Measurements from ENCODE around the gene ASB6.
"Not testable (repeated sequence)": the region's sequence is repeated elsewhere in the genome, so short reads cannot be mapped to it uniquely, and the experiment has no call there.

Gene ASB6

DNA sequence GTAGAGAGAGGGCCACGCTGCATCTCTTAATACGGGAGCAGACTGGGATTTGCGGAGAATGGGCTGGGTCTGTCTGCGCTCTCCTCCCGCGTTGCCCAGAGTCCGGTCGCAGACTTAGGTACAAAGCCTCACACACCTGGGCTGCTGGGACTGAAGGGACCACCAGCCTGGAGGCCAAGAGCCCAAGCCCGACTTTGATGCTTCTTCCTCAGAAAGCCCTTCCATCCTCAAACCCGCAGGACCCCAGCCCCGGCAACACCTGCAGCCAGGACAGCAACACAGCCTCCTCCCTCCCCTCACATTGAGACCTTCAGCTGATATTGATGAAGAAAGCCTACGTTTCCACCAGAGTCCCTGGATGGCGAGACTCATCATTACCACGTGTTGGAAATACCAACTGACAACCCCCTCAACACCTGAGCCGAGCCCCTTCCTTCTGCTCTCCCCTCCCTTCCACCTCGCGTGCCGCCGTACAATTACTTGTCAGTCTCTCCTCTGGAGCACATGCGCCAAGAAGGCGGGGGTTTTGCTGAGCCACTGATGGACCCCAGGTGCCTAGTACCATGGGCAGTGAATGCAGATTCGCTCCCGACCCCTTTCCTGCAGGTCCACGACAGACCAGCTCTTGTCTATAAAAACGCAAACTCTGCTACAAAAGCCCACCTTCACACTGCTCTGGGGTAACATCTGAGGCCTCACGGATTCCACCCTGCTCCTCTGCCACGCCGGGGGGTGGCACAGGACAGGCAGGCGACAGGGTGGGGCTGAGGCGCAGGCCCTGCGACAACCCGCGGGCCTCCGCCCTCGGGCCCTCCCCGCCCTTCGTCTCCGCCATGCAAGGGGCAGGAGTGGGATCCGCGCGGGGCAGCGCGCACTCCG is 841 bp downstream of the ASB6 start:
- DNase-seq: no peak

DNA sequence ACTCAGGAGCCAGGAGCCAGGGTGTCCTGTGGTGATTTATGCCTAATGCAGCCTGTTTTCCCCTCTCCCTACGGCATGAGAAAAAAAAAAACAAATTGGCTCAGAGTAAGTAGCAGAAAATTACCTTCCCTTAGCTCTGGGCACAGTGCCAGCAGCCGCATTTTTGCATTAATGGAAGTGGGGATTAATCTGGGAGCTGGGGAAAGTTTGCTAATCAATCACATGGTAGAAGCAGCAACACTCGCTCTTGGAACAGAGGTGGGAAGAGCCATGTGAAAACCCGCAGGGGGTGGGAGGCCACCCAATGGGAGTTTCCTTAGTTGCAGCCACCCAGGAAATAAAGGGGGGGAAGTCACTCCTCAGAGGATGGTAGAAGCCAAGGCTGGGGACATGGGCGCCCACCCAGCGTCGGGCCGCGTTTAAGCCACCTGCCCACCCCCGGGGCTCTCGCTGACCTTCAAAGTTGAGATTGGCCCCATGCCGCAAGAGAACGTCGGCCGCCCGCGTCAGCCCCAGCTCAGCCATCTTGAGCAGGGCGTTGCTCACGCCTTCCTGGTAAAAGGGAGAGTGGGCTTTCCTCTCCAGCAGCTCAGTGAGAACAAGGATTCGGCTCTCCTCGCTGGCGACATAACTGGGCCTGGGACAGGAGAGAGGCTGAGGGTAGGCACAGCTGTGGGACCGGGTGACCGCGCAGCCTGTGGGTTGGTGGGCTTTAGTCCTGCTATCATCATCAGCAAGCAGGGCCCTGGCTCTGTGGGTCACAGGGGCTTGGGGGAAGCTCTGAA is 1.7 kb downstream of the ASB6 start:
- DNase-seq: no peak

DNA sequence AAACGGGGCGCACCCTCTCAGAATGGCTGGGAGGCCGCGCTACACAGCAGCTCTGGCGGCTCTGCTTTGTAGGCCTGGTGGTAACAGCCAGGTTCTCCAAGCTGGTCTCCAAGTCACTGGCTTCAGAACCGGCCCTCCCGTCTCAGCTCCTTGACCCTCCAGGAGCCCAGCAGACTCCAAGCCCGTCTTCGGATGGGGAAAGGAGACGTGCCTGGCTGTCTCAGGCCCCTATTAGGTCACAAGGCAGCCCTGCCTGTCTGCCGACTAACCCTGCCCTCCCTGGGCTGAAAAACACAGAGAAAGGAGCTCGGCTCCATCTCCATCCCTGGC is 2.2 kb downstream of the ASB6 start:
- DNase-seq: no peak

DNA sequence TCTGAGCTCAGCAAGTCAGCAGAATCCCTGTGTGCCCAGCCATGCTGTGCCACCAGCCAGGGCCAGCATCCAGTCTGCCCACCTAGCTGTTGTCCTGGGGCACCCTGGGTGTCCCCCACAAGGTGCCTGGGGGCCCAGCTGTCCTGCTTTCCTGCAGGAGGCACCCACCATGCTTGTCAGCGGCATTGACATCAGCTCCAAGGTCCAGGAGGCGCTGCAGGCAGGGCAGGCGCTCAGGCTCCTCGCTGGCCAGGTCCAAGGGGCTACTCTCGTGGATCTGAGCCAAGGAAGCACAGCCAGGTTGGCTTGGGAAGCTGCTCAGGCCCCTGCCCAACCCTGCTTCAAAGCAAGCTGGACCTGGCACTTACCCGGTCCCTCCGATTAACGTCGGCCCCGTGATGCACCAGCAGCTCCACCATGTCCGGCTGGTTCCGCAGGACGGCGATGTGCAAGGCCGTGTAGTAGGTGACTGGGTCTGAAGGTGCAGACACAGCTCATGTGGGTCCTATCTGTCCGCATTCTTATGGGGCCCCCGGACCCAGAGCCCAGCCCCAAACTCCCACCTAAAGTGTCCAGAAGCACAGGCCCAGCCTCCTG is 2.8 kb downstream of the ASB6 start:
- no peak for DNase-seq

DNA sequence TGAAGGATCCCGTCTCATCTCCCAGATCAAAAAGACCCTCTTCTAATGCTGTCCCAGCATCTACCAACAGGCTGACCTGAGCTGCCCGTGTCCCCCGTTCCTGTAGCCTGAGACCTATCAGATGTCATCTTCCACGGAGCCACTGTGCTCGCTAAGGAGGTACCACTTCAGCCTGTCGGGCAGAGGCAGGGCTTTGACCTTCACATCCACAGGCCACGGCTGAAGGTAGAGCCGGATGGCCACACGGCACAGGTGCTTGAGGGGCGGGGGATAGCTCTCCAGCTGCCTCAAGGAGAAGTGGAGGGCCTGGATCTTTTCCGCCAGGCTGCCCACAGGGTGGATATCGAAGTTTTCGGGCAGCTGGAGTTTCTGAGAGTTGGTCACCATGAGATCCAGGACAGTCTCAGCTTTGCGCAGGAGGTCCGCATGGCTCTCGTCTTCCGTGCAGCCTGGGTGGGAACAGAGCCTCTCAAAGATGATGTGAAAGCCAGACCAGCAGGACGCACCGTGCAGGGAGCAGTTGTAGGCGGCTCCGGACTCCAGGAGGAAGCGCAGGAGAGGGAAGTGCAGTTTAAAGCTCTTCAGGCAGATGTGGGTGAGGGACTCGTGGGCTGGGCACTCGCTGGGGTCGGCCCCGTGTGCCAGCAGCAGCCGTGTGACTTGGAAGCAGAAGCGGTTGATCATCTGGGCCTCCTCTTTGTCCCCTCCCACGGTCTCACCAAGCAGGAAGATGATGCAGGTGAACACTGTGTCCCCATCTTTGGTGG is 4.1 kb downstream of the ASB6 start:
- DNase-seq: no peak

DNA sequence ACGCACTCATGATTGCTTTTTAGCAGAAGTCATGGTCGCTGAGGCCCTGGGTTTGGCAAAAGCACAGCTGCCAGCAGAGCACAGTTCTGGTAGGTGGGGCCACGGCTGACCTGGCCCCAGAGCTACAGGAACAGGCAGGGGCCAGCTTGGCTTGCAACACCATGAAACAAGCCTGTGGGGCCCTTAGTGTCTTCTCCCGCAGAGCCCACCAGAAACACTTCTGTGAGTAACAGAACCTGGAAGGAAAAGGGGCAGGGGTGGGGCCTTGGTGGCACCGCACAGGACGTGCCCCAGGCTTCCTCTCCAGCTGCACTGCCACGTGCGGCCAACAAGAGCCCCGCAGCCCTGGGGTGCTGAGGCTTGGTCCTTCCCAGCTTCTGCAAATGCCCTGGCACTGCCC is 4.8 kb downstream of the ASB6 start:
- no peak for DNase-seq

DNA sequence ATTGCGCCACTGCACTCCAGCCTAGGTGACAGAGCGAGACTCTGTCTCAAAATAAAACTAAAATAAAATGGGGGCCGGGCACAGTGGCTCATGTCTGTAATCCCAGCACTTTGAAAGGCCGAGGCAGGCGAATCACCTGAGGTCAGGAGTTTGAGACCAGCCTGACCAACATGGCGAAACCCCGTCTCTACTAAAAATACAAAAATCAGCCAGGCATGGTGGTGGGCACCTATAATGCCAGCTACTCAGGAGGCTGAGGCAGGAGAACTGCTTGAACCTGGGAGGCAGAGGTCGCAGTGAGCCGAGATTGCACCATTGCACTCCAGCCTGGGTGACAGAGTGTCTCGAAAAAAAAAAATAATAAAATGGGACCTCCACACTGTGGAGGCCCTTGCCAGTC is 5.6 kb downstream of the ASB6 start:
- not testable (repeated sequence) for DNase-seq

DNA sequence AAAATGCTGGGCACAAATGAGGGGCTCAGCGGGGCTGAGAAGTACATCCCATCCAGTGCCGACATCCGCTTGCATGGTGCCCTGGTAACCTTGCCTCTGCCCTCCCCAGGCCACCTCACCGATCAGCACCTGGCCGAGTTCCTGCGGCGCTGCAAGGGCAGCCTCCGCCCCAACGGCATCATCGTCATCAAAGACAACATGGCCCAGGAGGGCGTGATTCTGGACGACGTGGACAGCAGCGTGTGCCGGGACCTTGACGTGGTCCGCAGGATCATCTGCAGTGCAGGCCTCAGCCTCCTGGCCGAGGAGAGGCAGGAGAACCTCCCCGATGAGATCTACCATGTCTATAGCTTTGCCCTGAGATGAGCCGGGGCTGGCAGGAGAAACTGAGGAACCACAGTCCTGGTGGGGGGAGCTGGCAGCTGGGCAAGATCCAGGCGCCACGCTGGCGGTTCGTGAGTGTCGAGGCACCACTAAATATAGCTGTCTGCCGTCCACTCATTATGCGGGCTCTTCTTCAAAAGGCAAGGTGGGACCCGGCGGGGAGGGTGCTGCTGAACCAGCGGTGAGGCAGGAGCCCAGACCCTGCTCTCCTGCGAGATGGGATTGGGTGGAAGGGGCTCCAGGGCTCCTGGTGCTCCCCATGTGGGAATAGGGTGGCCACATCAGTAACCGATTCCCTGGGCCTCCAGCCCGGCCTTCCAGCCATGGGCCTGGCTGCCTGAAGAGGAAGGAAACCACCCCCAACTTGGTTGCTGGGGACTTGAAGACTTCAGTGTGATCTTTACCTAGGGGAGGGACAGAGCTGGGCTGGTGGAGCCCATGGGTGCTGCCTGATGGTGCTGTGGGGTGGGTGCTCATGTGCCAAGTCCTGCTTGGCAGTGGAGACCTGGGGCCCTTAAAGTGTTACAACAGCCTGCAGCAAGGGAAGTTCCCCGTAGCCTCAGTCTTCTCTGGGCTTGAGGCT is 6.6 kb downstream of the ASB6 start:
- no peak for DNase-seq

DNA sequence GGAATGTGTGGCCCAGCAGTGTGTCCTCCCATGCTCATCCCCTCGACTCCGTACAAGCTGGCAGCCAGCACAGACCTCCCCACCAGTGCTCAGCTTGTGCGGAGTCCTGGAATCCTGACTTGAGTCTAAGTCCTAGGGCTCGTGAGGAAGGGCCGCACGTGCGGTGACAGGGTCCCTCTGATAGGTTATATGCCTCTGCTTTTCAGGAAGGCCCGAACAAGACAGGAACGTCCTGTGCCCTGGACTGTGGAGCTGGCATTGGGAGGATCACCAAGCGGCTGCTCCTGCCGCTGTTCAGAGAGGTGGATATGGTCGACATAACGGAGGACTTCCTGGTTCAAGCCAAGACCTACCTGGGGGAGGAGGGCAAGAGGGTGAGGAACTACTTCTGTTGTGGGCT is 8.1 kb downstream of the ASB6 start:
- DNase-seq: no peak

DNA sequence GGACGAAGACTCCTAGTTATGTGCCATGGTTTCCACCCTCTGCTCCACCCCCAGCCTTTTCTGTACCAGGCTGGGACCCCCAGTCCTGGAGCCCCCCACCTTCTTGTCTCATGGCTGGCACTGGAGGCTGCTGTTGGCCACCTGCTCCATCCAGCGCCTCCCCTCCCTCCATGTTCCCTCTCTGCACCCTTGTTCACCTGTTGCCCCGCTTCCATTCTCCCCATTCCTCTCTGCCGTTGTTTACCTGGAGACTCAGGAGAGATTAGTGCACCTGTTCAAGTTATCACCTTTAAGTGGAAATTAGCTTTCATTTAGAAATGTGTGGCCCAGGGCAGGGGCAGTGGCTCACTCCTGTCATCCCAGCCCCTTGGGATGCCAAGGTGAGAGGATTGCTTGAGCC is 8.7 kb downstream of the ASB6 start:
- DNase-seq: no peak

DNA sequence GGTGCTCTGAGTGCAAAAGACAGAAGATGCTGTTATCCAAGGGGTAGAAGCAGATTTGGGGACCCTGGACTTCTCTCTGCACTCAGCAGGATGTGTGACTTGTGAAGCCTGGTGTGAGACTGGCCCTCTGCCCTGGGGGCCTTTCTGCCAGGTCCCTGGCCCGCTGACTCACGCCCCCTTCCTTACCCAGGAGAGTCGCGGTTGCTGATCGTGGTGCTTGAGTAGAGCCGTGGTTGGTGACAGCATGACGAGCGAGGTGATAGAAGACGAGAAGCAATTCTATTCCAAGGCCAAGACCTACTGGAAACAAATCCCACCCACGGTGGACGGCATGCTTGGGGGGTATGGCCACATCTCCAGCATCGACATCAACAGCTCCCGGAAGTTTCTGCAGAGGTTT is 9.5 kb downstream of the ASB6 start:
- no peak for DNase-seq

DNA sequence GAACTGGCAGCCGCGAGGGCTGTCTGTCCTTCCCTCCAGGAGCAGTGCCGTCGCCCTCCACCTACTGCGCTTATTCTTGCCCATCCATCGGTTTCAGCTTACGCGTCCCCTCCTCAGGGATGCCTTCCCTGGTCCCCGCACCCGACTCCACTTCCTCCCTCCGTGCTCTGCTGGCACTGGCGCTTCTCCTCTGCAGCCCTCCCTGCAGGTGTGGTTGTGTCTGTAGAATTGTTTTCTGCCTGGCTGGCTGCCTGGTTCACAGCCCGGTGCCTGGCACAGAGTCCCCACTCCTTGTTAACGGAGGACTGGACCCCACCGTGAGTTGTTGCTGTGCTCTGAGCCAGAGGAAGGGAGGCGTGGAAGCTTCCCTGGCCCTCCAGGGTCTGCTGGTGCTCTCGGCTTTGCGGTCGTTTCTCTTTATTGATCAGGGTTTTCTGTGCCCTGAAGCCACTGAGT is 10.2 kb downstream of the ASB6 start:
- no peak for DNase-seq

DNA sequence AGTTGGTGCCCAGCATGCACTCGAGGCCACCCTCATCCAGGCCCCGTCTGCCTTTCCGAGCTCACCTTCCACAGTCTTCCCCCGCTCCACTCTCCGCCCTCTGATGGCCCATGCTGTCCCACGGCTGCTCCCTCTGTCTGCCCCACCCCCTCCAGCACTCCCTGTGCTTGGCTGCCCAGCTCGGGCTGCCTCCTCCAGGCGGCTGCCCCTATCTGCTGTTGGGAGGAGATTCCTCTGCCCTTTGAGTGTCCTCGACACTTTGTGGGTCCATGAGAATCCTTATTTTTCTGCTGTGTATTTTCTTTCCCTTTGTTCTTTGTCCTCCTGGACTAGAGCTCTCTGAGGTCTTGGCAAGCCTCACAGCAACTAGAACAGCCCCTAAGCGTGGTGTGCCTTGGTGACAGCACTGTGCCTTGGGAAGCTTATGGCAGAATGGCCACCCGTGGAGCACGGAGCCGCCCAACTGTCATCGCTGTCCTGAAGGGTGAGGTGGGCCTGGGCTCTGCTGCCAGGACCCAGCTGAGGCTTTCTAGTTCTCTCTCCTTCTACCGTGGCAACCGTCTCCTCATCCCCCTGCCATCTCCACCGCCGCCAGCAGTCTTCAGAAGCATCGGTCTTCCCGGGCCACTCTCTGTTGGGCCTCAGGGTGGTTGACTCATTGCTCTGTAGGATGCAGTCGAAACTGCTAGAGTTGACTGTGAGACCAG is 10.8 kb downstream of the ASB6 start:
- no peak for DNase-seq

DNA sequence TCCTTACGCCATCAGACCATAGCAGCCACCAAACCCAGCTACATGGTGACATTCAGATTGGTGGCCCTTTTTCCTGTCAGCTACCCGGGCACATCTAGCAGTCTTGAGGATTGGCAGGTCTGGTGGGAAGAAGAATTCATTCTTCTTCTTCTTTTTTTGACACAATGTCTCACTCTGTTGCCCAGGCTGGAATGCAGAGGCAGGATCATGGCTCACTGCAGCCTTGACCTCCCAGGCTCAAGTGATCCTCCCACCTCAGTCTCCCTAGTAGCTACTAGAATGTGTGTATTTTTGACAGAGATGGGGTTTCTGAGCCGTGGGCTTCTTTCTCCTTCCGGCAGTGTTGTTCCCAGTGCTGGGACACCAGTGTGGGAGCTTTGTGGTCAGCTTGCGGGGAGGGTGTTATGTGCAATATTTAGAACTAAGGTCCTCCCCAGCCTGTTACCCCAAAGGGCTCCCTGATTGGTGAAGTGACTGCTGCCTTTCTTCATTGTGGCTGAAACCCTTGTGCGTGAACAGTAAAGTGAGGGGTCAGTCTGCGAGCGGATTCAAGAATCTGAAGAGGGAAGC is 12.6 kb downstream of the ASB6 start:
- no peak for DNase-seq

DNA sequence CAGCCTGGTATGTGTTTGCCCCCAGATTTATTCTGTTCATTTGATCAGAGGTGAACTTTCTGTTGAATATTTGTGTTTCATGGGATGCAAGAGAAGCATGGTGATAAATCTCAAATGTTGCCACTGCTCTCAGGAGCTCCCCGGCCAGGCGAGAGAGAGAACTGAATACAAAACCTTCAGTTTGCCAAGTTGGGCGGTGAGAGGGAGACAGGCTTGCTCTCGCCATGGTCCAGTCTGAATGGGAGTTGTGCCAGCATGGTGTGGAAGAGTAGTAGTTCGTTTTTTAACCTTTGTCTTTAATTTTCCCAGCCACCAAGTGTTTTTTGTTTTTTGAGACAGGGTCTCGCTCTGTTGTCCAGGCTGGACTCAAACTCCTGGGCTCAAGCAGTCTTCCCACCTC is 13.2 kb downstream of the ASB6 start:
- no peak for DNase-seq

DNA sequence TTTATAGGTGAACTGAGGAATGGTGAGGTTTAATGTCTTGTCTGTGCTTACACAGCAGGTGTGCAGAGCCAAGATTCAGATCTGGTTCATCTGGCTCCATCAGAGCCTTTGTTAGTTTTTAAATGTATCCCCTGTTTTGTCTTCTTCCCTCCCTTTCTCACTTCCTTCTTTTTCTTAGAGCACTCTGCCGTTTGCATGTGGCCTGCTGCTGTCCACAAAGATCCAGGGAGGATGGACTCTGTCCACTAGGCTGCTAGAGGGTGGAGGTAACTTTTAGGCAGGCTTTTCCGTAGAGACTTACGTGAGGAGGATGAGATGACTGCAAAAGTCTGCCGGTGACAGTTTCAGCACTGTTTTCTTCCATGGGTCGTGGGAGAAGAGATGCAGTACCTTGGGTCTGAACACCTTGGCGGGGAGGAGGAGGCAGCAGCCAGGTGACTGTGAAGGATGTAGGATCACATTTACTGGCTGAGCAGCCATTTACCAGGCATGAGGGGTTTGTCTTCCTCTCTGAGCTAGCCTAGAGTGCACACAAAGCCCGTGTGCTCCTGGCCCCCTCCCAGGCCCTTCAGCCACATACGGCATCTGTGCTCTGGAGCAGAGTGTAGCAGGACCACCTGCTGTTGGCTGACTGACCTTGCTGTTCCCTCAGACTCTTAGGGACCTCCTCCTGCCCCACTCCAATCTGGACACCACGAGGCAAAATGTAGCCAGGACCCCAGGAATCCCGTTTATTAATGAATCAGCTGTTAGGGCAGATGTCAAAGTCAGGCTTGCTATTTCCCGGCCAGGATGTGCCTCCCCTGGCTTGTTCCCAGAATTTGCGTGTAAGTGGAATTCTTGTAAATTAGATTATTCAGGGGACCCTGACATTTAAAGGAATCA is 14.2 kb downstream of the ASB6 start:
- DNase-seq: no peak

DNA sequence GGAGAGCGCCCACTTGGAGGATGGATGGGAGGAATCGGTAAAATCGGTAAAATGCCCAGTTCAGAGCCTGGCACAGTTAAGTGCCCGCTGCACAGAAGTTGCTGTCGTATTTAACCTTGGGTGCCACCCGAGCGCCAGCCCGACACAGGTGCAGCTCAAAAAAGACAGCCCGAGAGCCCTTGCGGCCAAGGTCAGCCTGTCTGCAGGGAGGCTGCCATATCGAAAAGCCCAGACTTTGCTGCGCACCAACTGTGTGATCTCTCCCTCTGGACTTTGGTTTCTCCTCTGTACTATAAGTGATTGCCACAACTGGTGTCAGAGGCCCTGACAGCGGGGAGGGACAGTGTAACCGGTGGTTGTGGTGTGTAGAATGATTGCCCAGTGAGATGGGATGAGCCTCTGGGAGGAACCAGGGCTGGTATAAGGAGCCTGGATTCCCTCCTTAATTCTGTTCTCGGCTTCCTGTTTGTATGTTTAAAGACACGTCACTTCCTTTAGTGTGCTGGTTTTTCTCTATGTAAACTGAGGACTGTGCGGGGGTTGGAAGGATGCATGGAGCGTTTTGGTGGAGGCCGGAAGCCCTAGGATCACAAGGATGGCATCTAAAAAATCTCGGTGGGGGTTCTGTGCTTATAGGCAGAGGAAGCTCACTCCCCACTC is 15.2 kb downstream of the ASB6 start:
- no peak for DNase-seq

DNA sequence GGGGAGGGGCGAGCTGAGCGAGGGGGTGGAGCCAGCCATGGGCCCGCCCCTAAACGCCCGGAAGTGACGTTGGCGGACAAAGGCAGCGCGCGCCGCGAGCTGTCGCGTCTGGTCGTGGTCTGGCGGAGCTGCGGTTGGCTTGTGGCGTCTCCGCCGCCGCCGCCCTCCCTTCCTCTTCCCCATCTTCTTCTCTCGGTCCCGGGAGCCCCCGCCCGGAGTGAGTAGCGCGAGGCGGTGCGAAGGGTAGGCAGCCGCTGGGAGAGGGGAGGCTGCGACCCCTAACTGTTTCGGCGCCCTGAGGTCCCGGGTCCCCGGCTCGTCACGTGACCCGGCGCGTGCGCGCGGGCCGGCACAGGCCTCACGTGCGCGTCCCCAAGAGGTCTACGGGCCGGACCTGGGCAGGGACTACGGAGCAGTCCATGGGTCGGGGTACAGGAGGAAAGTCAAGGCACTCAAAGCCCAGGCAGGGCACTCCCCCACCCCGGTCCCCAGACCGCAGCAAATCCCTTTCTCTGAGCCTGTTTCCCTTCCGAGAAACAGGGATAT is 15.8 kb downstream of the ASB6 start, which contains the start of gene NTMT1:
Gene NTMT1, plus strand, starts transcription at position 85 of the 546 bp plus-strand sequence. CDS start 6,541 bp downstream, outside the sequence.
- DNase-seq: peak; percentile 20

DNA sequence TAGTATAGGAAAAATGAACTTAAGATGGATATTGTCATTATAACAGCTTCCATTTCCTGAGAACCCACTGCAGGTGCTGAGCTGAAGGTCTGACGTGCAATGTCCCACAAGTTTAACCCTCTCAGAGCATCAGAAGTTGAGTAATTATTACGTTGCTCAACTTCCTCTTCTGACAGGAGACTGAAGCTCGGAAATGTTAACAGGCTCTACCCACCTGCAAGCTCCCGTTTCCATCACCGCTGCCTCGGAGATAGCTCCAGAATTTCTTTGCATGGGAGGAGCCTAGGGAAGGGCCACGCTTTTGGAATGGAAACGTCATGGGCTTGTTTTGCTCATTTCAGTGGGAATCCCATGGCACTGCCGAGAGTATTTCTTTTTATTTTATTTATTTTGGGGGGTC is 17.0 kb downstream of the ASB6 start:
- no peak for DNase-seq
